OCI-LY3 (cell line): Measurements from ENCODE around the gene CCDC8.

Experiments
- H2AFZ ChIP-seq: fragments of 200-600, 300-600 bp; shearing (Covaris generic); 2 replicates; pipeline ENCODE4 v1.6.0; 2014; ENCODE audit warnings: antibody characterized with exemption, low read depth, low read length
- H3K27ac ChIP-seq: fragments of 200-600, 300-600 bp; sonication (generic); 2 replicates; pipeline ENCODE4 v1.5.1; 2014; ENCODE audit warnings: mild to moderate bottlenecking, low read length, moderate library complexity, mixed read lengths
- H3K27me3 ChIP-seq: fragments of 200-600, 300-600 bp; sonication (generic); 2 replicates; pipeline ENCODE4 v1.6.1; 2014; ENCODE audit warnings: low read depth, low read length, mixed read lengths
- H3K36me3 ChIP-seq: fragments of 200-600, 300-600 bp; sonication (generic); replicated peaks from 2 replicates; pipeline ENCODE3; 2014; ENCODE audit warnings: low read depth, low read length, mixed read lengths
- H3K4me1 ChIP-seq: fragments of 300-600, 200-600 bp; sonication (generic); 2 replicates; pipeline ENCODE4 v1.6.1; 2014; ENCODE audit warnings: low read length, mixed read lengths
- H3K4me2 ChIP-seq: fragments of 200-600, 300-600 bp; sonication (generic); 2 replicates; pipeline ENCODE4 v1.6.1; 2014; ENCODE audit warnings: low read length, mixed read lengths
- H3K4me3 ChIP-seq: fragments of 300-600, 200-600 bp; sonication (generic); 2 replicates; pipeline ENCODE4 v1.5.1; 2014; ENCODE audit warnings: antibody characterized with exemption, mild to moderate bottlenecking, low read length, moderate library complexity
- H3K79me2 ChIP-seq: fragments of 300-600, 200-600 bp; shearing (Covaris generic); 2 replicates; pipeline ENCODE4 v1.6.1; 2014; ENCODE audit warnings: mild to moderate bottlenecking, low read length, mixed read lengths
- H3K9ac ChIP-seq: fragments of 300-600, 200-600 bp; shearing (Covaris generic); 2 replicates; pipeline ENCODE4 v1.6.0; 2014; ENCODE audit warnings: mild to moderate bottlenecking, low read length, moderate library complexity
- H3K9me3 ChIP-seq: fragments of 200-600, 300-600 bp; shearing (Covaris generic); 2 replicates; pipeline ENCODE4 v1.6.1; 2014; ENCODE audit warnings: low read length, mixed read lengths; ENCODE audit not compliant: insufficient read depth
- H4K20me1 ChIP-seq: fragments of 200-600, 300-600 bp; sonication (generic); 2 replicates; pipeline ENCODE4 v1.6.1; 2016; ENCODE audit warnings: low read length, mixed read lengths; ENCODE audit not compliant: insufficient read depth
- EZH2phosphoT487 ChIP-seq: fragments of 200-600 bp; shearing (Covaris generic); IDR thresholded peaks from 2 replicates; pipeline ENCODE4 v1.6.1; 2018; ENCODE audit warnings: antibody characterized with exemption, mixed run types, low read depth
- TF ChIP-seq, protein P1 (sequence below): fragments of 200-600, 300-600 bp; sonication (generic); IDR thresholded peaks from 2 replicates; pipeline ENCODE4 v1.5.1; 2014; ENCODE audit warnings: antibody characterized with exemption, low read length, low read depth

Gene CCDC8

DNA sequence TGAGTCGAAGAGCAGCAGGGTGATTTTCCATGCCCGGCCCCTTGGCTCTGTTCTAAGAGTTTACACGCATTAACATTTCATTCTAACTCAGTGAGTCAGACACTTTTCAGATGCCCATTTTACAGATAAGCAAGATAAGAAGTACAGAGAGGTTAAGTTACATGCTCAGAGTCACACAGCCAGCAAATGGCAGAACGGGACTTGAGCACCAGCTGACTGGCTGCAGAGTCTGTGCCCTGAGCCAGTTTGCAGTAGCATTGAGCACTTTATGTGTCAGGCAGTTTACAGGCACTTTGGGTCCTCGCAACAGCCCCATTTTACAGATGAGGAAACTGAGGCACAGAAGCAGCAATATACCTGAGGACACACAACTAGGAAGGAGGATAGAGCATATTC lies 19.0 kb downstream of the CCDC8 start:
- no peaks in the 10 kb centered on the region for H3K79me2 ChIP-seq
- no peak overlapping the region for H2AFZ ChIP-seq
- no peaks in the 10 kb centered on the region for H3K27me3 ChIP-seq
- H3K27ac ChIP-seq = no peak overlapping the region
- no peaks in the 10 kb centered on the region for H3K4me1 ChIP-seq
- H3K9ac ChIP-seq = no peak overlapping the region
- TF ChIP-seq, protein P1, sequence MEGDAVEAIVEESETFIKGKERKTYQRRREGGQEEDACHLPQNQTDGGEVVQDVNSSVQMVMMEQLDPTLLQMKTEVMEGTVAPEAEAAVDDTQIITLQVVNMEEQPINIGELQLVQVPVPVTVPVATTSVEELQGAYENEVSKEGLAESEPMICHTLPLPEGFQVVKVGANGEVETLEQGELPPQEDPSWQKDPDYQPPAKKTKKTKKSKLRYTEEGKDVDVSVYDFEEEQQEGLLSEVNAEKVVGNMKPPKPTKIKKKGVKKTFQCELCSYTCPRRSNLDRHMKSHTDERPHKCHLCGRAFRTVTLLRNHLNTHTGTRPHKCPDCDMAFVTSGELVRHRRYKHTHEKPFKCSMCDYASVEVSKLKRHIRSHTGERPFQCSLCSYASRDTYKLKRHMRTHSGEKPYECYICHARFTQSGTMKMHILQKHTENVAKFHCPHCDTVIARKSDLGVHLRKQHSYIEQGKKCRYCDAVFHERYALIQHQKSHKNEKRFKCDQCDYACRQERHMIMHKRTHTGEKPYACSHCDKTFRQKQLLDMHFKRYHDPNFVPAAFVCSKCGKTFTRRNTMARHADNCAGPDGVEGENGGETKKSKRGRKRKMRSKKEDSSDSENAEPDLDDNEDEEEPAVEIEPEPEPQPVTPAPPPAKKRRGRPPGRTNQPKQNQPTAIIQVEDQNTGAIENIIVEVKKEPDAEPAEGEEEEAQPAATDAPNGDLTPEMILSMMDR = no peak
- no peak for TF ChIP-seq EZH2phosphoT487
- no peaks in the 10 kb centered on the region for H4K20me1 ChIP-seq
- no peaks in the 10 kb centered on the region for H3K9me3 ChIP-seq
- H3K36me3 ChIP-seq = peaks cover 24% of the 10 kb centered on the region
- H3K4me2 ChIP-seq = no peak overlapping the region
- no peak overlapping the region for H3K4me3 ChIP-seq

DNA sequence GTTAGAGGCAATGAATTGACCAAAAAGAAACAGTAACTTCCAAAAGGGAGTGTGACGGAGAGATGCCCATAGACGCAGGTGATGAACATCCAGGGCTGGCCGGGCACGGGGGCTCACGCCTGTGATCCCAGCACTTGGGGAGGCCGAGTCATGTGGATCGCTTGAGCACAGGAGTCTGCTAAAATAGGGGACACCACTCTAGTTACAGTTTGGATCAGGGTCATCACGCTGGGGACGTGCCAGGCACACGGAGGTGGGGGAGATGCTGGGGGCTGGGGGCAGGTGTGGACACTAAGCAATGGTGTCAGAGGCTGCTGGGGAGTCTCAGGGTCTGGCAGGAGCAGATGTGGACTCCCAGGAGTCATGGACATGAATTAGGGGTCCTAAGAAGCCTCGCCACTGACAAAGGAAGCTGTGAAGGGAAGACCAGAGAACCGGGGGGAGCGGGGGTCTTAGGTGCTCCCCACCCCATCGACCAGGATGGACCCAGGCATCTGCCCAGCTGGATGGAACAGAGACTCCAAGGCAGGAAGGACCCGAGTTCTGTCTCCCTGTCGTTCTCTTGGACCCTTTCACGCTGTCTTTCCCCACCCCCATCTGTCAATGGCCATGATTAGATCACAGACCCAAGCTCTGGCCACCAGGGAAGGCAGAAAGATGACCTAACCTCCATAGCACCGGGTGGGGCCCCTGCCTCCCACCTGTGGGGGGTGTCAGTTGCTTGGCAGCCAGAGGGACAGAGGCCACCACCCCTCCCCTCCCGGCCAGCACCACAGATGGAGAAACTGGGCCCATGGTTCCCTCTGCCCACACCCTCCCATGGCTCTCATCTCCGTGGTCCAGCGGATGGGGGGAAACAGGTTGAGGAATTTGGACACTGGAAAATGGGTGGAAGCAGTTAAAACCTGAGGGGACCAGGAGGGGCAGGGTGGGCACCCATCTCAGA lies 19.6 kb downstream of the CCDC8 start:
- H3K9ac ChIP-seq = no peak overlapping the region
- H3K9me3 ChIP-seq = no peaks in the 10 kb centered on the region
- no peak for TF ChIP-seq EZH2phosphoT487
- TF ChIP-seq, protein P1 = no peak
- no peaks in the 10 kb centered on the region for H3K79me2 ChIP-seq
- H3K36me3 ChIP-seq = peaks cover 30% of the 10 kb centered on the region
- H3K27ac ChIP-seq = no peak overlapping the region
- H3K4me2 ChIP-seq = no peak overlapping the region
- no peaks in the 10 kb centered on the region for H4K20me1 ChIP-seq
- H3K4me1 ChIP-seq = no peaks in the 10 kb centered on the region
- no peaks in the 10 kb centered on the region for H3K27me3 ChIP-seq
- H3K4me3 ChIP-seq = no peak overlapping the region
- no peak overlapping the region for H2AFZ ChIP-seq

- Histone ChIP-seq H3K27me3 (no peaks in the 10 kb centered on the region), H3K9me3 (no peaks in the 10 kb centered on the region), H4K20me1 (no peaks in the 10 kb centered on the region), H3K36me3 (peaks cover 38% of the 10 kb centered on the region), H3K79me2 (no peaks in the 10 kb centered on the region), H3K4me1 (no peaks in the 10 kb centered on the region), H3K4me3 (no peak overlapping the region), H2AFZ (no peak overlapping the region), H3K27ac (no peak overlapping the region), H3K4me2 (no peak overlapping the region), H3K9ac (no peak overlapping the region)
- TF ChIP-seq, protein P1 = no peak
- TF ChIP-seq EZH2phosphoT487 = no peak
These were observed 20.5 kb downstream of the CCDC8 start for GRCh38 chr19:46392837-46393236.

- Histone ChIP-seq H3K4me1 (no peaks in the 10 kb centered on the region), H3K9me3 (no peaks in the 10 kb centered on the region), H3K36me3 (peaks cover 44% of the 10 kb centered on the region), H3K27ac (no peak overlapping the region), H3K79me2 (no peaks in the 10 kb centered on the region), H4K20me1 (no peaks in the 10 kb centered on the region), H3K27me3 (no peaks in the 10 kb centered on the region), H3K4me3 (no peak overlapping the region), H2AFZ (no peak overlapping the region), H3K4me2 (no peak overlapping the region), H3K9ac (no peak overlapping the region)
- TF ChIP-seq EZH2phosphoT487 = no peak
- TF ChIP-seq, protein P1 = no peak
These were observed 21.0 kb downstream of the CCDC8 start for GRCh38 chr19:46392252-46392801.
